ENCODE data around the gene PSMD14.
"Not testable (repeated sequence)": the region's sequence is repeated elsewhere in the genome, so short reads cannot be mapped to it uniquely, and the experiment has no call there.

PSMD14 gene

DNA sequence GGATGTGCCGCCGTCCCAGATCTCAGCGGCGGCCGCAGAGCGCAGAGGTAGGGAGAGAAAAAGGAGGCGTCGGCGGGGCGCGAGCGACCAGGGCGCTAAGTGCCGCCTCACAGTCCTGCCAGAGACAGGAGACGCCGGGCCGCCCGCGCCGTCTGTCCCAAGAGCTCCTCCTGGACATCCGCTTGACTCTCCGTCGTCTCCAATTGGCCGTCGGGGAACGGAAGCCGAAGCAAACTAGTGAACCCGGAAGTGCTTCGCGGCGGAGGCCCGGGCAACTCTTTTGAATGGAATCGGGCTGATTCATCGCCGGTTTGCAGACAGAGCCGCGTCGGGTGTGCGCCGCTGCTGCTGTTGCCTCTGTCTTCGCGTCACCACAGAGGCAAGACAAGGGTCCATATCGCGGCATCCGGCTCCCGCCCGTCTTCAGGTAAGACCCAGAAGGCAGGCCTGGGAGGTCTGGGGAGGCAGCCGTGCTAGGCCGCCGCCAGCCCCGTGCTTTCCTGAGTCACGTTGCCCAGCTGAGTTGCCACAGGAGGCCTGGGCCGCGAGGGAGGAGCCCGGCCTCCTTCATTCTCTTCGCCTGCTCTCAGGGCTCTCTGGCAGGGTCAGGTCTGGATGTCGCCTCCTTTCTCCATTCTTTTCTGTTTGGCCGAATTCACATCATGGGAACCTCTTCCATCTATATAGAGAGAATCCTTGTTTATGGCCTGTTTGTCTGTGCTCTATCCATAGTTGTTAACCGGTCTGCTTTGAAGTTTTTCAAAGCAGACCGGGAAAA, at the start of gene PSMD14:
Gene PSMD14, plus strand, starts transcription at position 248 of the 778 bp plus-strand sequence. CDS start 10,401 bp downstream, outside the sequence.
- peak; percentile 62 for DNase-seq

DNA sequence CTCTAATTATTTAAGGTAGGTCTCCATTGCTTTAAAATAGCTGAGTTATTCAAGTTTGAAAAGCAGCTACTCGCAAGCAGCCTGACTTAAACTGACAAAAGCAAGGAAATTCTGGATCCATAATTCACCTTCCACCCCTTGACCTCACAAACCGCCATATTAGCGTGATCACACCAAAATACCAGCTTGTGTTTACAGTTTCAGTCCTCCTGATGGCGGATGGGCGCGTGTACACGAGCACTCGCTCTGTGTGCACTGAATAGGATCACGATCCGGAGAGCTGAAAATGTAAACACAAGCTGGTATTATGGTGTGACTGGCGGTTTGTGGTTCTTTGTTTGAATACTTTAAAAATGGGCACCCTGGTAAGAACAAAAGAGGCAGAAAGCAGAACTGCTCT, 42.4 kb upstream of the PSMD14 start:
- DNase-seq: no peak

DNA sequence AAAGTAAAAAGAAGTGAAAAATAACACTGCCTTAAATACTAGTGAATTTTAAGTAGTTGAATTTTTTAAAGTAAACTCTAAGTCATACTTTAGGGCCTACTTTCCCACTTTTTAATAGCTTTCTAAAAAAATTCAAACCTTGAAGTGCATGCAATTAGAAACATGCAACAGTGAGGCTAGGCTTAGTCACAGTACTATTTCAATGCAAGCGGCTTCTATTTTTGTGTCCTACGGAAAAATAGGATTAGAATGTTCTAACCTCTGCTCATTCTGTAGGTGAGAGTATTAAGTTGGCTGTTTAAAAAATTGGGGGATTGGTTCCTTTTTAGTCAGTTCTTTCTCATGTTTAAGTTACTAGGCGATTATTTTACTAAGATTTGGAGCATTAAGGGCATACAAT, 39.1 kb upstream of the PSMD14 start:
- no peak for DNase-seq

DNA sequence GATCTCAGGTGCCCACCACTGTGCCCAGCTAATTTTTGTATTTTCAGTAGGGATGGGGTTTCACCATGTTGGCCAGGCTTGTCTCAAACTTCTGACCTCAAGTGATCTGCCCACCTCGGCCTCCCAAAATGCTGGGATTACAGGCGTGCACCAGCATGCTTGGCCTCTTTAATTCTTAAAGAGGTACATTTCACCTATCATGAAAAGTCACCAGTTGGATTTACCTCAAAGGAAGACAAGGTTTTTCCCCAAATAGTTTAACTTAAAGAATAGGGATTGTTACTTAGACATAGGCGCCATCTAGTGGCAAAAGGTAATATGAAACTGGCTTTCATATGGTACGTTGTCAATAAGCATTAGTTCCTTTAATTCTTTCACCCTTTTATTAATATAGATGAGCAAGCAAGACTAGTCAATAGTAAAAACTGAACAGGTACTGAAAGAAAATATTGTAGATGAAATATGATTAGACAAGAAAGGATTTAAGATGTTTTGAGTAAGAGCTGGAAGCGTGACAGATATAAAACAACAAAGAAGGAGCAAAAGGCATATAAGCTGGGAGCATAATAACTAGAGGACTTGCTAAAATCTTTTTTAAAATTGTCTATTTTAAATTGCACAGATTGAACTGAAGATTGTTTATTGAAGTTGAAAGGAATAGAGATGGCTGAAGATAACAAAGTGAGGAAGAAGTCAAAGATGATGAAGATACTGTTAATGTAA, 35.0 kb upstream of the PSMD14 start:
- no peak for DNase-seq

DNA sequence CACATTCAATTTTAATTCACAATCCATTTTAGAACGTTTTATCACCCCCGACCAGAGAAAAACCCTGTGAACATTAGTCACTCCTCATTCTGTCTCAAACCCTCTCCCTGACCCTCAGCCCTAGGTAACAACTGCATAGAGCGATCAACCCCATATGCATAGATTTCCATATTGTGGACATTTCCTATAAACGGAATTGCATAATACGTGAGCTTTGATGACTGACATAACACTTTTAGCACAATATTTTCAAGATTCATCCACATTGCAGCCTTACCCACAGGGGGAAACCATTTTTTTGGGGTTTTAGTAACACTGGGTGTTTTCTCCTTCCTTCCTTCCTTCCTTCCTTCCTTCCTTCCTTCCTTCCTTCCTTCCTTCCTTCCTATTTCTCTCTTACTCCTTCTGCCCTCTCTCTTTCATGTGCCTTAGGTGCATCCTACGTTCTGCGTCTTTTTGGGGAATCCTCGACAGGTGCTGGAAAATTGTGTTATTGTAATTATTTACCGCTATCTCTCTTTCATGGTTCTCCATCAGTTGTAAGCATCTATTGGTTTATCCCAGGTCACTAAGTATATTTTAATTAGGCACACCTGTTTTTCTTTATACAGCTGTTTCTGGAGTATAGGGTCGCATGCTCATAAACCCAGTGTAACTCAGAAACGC, 29.5 kb upstream of the PSMD14 start:
- DNase-seq: not testable (repeated sequence)

DNA sequence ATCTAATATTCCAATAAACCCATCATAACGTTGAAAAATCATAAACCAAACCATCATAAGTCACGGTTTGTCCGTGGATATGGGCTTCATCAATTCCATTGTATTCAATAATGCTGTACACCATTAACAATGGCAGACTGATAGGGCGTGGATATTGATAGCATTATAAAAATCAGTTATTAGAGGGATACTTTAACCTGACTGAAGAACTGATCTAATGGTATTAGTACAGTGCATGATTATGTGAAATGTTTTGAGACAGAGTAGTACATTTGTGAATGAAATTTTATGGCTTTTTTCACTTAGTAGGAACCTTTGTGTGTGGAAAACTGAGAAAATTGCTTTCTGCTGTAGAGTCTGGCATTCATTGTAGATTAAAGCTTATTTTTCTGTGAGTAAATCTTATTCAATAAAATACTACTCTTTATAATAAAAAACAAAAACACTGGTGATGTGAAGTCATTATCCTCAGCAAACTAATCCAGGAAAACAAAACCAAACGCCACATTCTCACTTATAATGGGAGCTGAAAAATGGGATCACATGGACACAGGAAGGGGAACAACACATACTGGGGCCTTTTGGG, 28.9 kb upstream of the PSMD14 start:
- DNase-seq: not testable (repeated sequence)

DNA sequence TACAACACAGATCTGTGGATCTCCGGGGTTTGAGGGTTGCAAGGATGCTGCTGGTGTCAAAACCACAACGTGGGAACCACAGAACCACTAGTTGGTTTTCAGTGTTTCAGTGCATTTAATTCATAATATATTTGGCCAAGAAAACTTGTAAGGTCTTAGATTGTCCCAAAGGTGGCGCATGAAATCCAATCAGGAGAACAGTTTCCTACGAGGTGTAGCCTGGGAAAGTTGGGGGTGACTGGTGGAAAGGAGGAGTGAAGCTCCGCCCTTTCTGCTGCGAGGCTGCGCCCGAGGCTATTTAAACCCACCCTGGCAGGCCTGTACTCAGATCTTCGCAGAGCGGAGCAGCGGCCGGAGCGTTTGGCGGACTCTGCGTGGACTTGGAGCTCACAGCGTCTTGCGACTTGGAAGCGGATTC, 27.3 kb upstream of the PSMD14 start:
- DNase-seq: not testable (repeated sequence)

DNA sequence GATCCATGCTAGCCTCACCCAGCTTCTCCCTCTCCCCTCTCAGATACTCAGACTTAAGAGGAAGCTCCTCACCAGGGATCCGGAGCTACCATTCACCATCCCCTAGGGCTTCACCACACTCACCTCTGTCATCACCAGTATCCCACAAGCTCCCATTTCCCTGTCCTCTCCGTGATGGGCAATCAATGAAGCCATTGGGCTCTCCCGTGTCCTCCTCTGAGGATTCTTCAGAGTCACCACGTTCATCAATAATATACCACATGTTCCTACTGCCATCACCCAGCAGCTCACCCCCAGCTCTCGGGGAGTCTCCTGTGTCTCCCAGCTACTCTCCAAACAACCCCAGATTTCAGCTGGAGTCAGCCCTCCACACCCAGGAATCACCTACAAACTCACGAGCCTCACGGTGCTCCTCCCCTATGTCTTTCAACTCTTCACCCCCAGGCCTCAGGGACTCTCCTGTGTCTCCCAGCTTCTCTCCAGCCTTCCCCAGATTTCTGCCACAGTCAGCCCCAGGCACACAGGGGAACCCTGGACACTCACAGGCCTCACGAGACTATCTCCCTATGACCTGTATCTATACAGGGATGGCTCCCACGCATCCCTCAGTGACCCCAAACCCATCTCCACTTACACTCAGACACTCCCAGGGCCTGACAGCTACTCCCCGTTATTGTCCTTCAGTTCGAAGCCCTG, 26.5 kb upstream of the PSMD14 start:
- DNase-seq: not testable (repeated sequence)

DNA sequence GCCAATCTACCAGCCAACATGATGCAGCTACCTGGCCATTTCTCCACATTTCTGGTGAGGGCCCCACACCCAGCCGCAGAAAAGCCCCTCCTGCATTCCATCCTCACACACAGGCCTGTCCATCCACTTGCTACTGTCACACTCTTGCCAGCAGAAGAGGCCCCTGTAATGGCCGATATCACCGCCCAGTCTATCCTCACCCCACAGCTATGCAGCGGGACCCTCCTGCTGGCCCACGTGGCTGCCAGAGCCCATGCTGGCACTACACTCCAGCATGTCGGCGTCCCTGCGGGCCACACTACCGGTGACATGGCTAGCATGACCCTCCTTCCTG, 25.9 kb upstream of the PSMD14 start:
- not testable (repeated sequence) for DNase-seq

DNA sequence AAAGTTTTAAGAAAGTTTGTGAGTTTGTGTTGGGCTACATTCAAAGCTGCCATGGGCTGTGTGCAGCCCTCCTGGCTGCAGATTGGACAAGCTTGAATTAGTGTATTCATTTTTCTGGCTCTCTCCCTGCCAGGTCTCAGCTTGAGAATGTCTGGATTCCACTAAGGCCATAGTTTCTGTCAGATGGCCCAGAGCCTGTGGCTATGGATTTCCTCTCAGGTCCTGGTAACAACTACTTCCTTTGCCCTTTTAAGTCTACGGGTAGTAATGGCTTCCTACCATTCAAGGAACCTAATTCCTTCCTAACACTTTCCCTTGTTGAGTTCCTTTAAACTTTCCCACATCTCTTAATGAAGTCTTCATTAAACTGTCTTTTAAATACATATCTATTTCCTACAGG, 24.3 kb upstream of the PSMD14 start:
- no peak for DNase-seq

DNA sequence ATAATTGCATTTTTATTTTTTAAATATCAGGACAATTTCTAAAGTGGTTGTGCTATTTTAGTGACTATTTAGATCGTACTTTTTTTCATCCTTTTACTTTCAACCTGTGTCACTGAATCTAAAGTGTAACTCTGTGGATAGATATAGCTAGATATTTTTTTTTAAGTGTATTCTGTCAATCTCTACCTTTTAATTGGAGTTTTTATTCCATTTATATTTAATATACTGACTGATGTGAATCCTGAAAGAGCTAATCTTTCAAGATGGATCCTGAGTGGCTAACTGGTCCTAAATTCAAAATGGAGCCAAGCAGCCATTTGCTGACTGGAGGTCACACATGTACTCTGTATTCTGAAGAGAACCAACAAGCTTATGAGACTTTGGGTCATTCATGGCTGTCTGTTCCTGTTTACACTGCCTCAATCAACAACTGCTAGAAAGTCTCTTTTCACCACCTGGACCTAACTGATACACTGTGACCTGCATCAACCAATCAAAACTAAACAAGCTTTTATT, 4.6 kb upstream of the PSMD14 start:
- DNase-seq: no peak

DNA sequence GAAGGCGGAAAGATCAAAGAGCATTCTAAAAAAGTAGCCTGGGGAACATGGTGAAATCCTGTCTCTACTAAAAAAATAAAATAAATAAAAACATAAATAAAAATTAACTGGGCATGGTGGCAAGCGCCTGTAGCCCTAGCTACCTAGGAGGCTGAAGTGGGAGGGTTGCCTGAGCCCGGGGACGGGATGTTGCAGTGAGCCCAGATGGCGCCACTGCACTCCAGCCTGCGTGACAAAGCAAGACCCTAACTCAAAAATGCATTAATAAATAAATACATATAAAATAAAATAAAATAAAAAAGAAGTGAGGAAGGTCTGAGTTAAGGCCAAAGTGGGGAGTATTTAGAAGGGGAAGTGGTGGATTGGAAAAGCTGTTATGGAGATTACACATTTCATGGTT, 1.3 kb upstream of the PSMD14 start:
- no peak for DNase-seq

DNA sequence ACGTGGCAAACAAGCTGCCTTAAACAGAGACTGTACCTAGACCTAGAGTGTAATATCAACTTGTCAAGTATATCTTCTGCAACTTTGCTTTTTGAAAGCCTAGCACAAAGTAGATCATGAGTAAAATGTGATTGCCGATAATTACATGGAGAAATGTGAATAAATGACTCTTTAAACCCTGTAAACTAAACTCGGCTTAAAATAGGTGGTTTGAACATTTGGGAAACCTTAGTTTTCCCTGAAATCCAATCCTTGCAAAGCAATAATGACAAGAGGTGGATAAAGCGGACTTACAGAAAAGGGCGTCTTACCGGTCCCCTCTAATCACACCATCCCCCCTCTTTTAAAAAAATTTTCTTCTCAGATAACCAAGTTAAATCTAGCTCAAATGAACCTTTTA, 549 bp upstream of the PSMD14 start:
- DNase-seq: no peak

DNA sequence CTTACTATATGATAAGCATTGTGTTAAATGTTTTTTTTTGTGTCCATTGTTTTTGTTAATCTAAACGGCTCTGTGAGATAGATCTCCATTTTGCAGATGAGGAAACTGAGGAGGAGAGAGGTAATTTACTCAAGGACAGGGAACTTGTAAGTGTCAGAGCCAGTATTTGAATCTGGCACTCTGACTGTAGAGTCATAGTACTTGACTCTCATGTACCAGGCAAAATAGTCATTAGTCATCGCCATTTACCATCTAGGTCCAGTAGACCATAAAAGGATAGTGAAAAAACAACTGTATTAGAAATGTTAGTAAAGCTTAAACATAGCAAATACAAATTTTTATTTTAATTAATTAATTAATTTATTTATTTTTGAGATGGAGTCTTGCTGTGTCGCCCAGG, 4.8 kb downstream of the PSMD14 start:
- no peak for DNase-seq

DNA sequence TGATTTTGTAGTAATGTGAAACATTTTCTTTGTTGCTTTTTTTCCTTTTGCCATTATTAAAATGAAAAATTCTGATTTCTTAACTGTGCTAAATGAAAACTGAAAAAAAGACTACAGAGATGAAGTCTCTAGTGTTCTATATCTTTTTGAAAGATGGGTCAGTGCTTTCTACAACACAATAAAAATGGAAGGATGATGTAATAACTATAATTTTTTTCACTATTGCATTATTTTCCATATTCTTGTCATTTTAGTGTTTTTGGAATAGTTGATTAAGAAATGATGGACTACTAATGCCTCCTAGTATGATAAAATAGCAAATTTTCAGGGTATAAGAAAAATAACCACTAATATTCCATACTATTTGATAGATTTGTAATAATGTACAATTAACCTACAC, 7.2 kb downstream of the PSMD14 start:
- DNase-seq: no peak

DNA sequence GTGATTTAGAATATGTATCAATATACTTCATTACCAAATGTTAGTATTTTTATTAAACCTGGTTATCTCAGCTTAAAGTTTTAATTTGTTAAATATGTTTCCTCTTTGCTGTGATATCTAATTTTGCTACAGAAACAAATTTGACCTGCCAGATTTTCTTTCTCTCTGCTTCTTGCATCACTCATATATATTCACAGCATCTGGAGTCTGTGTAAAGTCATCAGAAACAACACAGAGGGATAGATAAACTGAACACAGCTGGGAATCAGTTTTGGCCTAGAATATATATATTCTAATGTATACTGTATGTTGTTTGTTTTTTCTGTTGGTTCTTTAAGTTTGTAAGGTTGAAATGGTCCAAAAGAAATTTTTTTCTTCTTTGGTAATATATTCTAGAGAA, 8.5 kb downstream of the PSMD14 start:
- DNase-seq: no peak

DNA sequence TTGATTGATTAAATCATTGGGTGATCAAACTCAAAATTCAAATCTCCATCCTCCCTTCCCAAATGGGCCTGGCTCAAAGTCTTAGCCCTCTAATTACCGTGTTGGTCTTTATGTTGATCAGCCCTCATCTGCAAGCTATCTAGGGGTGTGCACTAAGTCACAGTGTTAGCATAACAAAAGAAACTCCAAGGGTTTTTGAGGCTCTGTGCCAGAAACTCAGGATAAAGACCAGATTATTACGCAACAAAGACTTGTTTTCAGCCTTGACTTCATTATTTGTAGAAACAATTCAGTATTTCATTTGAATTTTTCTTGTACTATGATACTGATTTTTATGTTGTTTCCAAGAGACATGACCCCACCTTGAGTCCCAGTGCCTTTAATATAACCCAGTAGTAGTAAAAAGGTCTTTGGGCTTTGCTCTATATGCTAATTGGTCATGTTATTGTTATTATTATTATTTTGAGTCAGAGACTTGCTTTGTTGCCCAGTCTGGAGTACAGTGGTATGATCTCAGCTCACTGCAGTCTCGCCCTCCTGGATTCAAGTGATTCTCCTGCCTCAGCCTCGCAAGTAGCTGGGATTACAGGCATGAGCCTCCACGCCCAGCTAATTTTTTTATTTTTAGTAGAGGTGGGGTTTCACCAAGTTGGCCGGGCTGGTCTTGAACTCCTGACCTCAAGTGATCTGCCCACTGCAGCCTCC, 13.9 kb downstream of the PSMD14 start:
- DNase-seq: no peak

DNA sequence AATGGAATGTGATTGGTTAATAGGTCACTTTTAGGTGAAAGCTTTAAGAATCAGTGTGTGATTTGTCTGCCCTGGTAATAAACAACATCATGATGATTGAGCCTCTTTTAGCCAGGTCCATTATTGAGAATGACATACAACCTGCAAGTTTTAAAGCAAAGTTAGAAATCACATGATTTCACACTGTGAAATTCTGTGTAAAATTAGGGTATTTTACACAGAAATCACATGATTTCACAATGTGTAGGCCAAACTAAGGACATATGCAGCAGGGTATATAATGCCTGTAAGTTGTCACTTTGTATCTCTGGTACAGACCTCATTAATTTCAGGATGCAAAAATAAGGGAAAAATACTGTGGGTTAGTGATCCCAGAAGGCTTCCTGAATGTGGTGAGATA, 16.7 kb downstream of the PSMD14 start:
- no peak for DNase-seq

DNA sequence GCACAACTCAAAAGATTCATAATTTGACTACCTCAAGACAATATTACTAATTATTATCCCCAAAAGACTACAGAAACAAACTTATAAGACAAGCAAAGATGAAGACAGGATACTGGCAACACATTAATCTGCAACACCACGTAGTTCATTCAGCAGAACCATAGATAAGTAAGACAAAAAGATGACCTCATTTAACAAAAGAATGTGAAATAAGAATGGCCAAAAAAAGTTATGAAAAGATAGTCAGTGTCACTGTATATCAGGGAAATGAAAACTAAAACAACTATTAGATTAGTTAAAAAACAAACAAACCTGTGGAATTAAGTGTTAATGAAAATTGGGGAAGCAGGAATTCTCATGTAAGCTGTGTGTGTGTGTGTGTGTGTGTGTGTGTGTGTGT, 19.4 kb downstream of the PSMD14 start:
- no peak for DNase-seq

DNA sequence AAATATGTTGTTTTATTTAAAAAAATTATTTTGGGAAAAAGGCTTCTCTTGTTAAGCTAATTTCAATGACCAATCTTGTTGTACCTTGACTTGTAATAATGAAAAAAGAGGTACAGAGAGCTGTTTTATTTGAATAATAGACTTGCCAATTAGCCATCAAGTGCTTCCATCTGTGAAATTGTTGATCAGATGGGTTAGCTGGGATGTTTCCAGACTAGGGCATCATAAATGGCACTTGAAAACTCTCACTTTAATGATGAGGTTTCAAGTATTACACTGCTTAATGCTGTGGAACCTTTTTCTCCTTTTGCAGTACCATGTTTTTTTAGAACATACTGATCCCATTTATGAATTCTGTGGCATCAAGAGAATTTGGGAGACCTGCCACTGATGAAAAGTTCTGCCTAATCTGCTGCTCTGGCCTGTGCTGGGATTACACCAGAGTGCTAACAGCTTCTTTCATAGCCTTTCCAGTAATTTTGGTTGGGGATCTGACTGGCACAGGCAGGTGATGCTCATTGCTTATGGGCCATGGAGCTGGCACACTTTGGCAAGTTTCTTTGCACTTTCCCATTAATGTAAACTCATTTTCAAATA, 24.2 kb downstream of the PSMD14 start:
- no peak for DNase-seq

DNA sequence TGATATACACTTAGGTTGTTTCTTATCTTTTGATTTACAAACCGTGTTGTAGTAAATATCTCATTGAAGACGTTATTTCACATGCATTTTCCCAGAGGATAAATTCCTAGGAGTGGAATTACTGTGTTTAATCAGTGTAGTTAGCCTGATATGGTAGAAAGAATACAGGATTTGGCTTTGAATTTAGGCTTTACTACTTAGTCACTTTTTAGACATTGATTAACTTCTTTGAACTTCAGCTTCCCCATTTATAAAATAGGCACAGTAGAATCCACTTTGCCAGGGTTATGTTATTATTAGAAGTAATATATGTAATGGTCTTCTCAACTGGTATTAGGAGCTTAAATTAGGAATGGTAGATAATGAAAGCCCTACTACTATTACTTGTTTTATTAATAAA, 27.4 kb downstream of the PSMD14 start:
- no peak for DNase-seq

DNA sequence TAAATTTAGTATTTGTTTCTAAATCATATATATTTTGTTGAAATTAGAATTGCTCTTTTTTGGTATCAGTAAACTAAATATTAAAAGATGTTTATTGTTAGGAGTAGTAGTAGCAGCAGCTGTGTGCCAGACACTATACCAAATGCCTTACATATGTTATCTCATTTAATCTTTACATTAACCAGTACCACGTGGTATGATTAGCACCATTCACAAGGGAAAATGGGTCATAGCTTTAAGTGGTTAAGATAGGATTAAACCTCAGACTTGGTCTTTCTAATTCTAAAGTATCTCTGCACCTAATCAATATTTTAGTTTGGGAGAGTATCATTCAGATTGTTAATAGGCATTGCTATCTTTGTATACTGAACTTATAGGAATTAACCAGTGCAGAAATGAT, 29.0 kb downstream of the PSMD14 start:
- DNase-seq: no peak

Data from SIG-M5 (cell line).